ENCODE data around the gene MAFG. TPM values are rescaled to one million over a fixed set of nuclear protein-coding genes. Genes with fewer than 3 reads are reported as not detected.

MAFG gene
- total and polyA plus RNA-seq, 8 donors = 2.3 to 30.4 (median 11.2) TPM

DNA sequence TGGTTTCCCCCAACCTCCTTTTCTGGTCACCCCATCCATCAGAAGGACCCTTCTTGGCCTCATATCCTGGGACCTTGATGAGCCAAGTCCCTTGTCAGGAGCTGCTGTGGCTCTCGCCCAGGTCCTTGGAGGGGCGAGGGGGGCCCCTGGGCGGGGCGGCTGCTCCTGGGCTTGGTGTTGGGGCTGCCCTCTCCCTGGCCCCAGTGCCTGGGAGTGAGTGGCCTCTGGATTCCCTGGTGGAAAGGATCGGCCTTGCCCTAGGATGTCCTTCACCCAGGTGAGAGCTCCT lies 39.7 kb upstream of the MAFG start:
- H3K9me3 ChIP-seq = no peaks in the 10 kb centered on the region
- peak overlapping the region in 1 of 4 donors; percentile 25 for H3K4me3 ChIP-seq
- intact Hi-C loops (cut with DNase I; ENCODE audit: low total_unique reads) = no loop called here
- H3K4me1 ChIP-seq = peaks cover 8 to 26% (median 24%) of the 10 kb centered on the region in 4 donors
- H3K27me3 ChIP-seq = peaks cover 3 to 67% (median 15%) of the 10 kb centered on the region in 3 donors
- no peak for DNase-seq
- TF ChIP-seq, protein P1, sequence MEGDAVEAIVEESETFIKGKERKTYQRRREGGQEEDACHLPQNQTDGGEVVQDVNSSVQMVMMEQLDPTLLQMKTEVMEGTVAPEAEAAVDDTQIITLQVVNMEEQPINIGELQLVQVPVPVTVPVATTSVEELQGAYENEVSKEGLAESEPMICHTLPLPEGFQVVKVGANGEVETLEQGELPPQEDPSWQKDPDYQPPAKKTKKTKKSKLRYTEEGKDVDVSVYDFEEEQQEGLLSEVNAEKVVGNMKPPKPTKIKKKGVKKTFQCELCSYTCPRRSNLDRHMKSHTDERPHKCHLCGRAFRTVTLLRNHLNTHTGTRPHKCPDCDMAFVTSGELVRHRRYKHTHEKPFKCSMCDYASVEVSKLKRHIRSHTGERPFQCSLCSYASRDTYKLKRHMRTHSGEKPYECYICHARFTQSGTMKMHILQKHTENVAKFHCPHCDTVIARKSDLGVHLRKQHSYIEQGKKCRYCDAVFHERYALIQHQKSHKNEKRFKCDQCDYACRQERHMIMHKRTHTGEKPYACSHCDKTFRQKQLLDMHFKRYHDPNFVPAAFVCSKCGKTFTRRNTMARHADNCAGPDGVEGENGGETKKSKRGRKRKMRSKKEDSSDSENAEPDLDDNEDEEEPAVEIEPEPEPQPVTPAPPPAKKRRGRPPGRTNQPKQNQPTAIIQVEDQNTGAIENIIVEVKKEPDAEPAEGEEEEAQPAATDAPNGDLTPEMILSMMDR (IDR thresholded peaks at IDR 0.05) = no peak
- TF ChIP-seq POLR2AphosphoS5 (IDR thresholded peaks at IDR 0.05) = no peak
- no peak for TF ChIP-seq POLR2A (IDR thresholded peaks at IDR 0.05)
- no peak for TF ChIP-seq EP300 (IDR thresholded peaks at IDR 0.05)
- WGBS, 5 donors = 32 to 77% (median 43%) methylated on average over 4 to 5 of the region's 5 CpGs
- no peaks in the 10 kb centered on the region for H3K36me3 ChIP-seq
- peak overlapping the region in 3 of 5 donors; percentile 23 to 45 (median 37) for H3K27ac ChIP-seq

DNA sequence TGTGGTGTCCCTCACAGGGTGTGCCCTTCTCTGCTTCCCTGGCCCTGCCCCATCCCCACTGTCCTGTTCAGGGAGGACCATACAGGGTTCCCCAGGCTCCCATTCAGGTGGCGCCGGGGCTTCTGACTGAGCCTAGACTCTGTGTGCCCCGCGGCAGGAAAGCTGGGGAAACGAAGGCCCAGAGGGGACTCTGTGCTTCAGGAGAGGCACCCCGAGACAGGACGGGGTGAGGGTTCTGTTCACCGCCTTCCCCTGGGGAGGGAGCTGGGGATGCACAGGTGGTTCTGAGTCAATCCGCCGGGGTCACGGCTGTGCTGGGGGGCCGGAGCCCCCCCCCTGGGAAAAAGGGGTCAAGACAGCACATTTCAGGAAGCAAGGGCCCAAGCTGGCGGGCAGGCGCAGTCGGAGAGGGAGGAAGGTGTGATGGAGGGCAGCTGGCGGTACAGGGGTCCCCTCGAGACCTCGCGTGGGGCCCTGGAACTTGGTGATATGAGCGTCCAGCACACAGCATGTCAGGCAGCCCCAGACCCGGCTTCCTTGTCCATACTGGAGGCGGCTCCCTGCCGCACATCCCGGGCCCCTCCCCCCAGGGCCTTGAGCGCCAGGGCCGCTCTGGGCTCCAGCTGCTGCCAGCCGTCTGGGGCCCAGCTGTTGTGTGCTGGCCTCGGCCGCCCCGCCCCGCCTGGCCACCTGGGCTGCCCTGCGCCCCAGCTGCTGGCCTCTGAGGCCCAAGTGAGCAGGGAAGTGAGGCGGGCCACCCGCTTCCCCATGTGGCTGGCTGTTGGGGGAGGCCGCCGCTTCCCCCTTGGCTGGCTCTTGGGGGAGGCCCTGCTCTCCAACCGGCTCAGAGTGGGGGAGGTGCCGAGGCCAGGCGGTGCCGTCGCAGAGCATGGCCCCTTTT lies 39.1 kb upstream of the MAFG start:
- 47 to 63% (median 56%) methylated on average over 22 to 41 of the region's 41 CpGs for WGBS, 5 donors
- H3K4me3 ChIP-seq = no peak overlapping the region
- intact Hi-C loops (cut with DNase I; ENCODE audit: low total_unique reads) = no loop called here

DNA sequence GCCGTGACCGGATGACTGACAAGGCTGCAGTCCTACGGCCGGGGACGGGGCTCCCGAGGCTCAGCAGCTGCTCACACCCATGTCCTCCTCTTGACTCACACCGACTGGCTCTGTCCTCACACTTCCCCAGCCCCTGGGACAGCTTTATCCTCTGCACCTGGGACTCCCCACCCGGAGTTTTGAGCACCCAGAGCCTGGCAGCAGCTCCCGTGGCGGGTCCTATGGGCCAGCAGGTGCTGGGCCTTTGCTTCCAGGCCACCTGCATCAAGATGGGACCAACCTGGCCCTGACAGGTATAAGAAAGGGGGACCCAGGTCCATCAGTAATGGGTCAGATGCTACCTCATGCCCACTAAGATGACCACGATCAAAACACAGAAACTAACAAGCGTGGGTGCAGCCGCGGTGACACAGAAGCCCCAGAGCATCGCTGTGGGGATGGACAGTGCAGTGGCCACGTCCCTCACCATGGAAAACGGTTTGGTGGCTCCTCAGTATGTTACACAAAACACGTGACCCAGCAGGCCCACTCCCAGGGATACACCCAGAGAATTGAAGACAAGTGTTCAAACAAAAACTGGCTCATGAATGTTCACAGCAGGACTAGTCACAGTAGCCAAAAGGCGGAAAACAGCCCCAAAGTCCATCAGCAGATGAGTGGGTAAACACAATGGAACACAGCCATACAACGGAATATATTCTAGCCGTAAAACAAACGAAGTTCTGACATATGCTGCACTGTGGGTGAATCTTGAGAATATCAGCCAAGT lies 36.7 kb upstream of the MAFG start:
- Histone ChIP-seq H3K36me3 (no peaks in the 10 kb centered on the region), H3K27me3 (peaks cover 19 to 90% (median 41%) of the 10 kb centered on the region in 3 donors), H3K9me3 (no peaks in the 10 kb centered on the region), H3K4me1 (peaks cover 33 to 47% (median 43%) of the 10 kb centered on the region in 4 donors), H3K4me3 (no peak overlapping the region), H3K27ac (no peak overlapping the region)
- WGBS, 5 donors = 68 to 79% (median 73%) methylated on average over 19 to 22 of the region's 22 CpGs
- intact Hi-C loops (cut with DNase I; ENCODE audit: low total_unique reads) = loop anchor here (5.0 kb wide), 1 partner anchor 53 kb away; no protein-coding TSS in a partner anchor
- no peak for TF ChIP-seq POLR2A (IDR thresholded peaks at IDR 0.05)
- no peak for TF ChIP-seq POLR2AphosphoS5 (IDR thresholded peaks at IDR 0.05)
- TF ChIP-seq, protein P1 (IDR thresholded peaks at IDR 0.05) = no peak
- no peak for TF ChIP-seq EP300 (IDR thresholded peaks at IDR 0.05)
- no peak for DNase-seq

More for the DNA sequence above, 39.1 kb upstream of the MAFG start:
- Histone ChIP-seq H3K9me3 (no peaks in the 10 kb centered on the region), H3K27me3 (peaks cover 8 to 73% (median 21%) of the 10 kb centered on the region in 3 donors), H3K4me1 (peaks cover 10 to 30% (median 27%) of the 10 kb centered on the region in 4 donors), H3K27ac (peak overlapping the region in 3 of 5 donors; percentile 23 to 45 (median 37)), H3K36me3 (no peaks in the 10 kb centered on the region)
- peak; percentile 59 to 89 for DNase-seq
- TF ChIP-seq, protein P1 (IDR thresholded peaks at IDR 0.05) = no peak
- no peak for TF ChIP-seq POLR2A (IDR thresholded peaks at IDR 0.05)
- peak; percentile 8 to 45 (median 36) for TF ChIP-seq POLR2AphosphoS5 (IDR thresholded peaks at IDR 0.05)
